ENCODE results near the gene CHURC1.

DNA sequence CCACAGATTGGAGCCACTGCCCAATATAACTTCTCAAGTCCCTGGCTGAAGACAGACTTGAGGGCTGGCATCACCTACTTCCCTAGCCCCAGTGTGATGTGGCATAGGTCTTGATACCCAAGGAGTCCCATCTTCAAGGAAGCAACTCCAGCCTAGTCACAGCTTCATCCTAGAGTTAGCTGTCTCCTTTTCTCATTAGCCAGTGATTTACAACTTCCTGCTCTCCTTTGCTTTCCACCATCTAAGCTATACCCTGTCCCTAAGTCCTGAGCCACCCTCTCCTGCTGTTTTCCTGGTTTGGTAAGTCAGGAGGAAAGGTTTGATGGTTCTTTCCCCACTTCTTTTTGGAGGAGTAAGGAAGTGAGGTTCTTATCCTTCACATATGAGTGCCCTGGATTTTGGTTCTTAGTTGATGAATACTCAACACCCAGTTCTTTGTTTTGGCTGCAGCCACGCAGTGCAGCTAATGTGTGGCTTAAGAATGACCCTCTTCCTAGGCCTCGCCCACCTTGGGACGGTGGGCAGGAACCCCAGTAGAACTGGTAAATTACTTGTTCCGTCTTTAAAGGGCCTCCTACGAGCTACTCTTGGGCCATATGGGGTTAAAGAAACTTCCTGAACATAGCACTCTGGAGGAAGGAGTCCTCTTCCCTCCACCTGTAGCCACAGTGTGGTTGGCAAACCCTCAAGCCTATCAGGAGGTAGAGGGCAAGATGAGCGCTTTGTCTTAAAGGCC, 32.2 kb downstream of the CHURC1 start:
- TF ChIP-seq, protein P1, sequence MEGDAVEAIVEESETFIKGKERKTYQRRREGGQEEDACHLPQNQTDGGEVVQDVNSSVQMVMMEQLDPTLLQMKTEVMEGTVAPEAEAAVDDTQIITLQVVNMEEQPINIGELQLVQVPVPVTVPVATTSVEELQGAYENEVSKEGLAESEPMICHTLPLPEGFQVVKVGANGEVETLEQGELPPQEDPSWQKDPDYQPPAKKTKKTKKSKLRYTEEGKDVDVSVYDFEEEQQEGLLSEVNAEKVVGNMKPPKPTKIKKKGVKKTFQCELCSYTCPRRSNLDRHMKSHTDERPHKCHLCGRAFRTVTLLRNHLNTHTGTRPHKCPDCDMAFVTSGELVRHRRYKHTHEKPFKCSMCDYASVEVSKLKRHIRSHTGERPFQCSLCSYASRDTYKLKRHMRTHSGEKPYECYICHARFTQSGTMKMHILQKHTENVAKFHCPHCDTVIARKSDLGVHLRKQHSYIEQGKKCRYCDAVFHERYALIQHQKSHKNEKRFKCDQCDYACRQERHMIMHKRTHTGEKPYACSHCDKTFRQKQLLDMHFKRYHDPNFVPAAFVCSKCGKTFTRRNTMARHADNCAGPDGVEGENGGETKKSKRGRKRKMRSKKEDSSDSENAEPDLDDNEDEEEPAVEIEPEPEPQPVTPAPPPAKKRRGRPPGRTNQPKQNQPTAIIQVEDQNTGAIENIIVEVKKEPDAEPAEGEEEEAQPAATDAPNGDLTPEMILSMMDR (conservative IDR thresholded peaks at IDR 0.05; ENCODE audit: low read depth in 2 of 2) = no peak
- TF ChIP-seq POLR2AphosphoS5 (IDR thresholded peaks at IDR 0.05; ENCODE audit: low read depth) (no peak), EZH2phosphoT487 (IDR thresholded peaks at IDR 0.05; ENCODE audit: unreplicated experiment) (no peak), ZNF331 (CRISPR knock-in tag; IDR thresholded peaks at IDR 0.05; ENCODE audit: low read depth) (no peak)
- TF ChIP-seq, protein P2, sequence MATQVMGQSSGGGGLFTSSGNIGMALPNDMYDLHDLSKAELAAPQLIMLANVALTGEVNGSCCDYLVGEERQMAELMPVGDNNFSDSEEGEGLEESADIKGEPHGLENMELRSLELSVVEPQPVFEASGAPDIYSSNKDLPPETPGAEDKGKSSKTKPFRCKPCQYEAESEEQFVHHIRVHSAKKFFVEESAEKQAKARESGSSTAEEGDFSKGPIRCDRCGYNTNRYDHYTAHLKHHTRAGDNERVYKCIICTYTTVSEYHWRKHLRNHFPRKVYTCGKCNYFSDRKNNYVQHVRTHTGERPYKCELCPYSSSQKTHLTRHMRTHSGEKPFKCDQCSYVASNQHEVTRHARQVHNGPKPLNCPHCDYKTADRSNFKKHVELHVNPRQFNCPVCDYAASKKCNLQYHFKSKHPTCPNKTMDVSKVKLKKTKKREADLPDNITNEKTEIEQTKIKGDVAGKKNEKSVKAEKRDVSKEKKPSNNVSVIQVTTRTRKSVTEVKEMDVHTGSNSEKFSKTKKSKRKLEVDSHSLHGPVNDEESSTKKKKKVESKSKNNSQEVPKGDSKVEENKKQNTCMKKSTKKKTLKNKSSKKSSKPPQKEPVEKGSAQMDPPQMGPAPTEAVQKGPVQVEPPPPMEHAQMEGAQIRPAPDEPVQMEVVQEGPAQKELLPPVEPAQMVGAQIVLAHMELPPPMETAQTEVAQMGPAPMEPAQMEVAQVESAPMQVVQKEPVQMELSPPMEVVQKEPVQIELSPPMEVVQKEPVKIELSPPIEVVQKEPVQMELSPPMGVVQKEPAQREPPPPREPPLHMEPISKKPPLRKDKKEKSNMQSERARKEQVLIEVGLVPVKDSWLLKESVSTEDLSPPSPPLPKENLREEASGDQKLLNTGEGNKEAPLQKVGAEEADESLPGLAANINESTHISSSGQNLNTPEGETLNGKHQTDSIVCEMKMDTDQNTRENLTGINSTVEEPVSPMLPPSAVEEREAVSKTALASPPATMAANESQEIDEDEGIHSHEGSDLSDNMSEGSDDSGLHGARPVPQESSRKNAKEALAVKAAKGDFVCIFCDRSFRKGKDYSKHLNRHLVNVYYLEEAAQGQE (IDR thresholded peaks at IDR 0.05; ENCODE audit: unreplicated experiment) = no peak
- TF ChIP-seq, protein P3, sequence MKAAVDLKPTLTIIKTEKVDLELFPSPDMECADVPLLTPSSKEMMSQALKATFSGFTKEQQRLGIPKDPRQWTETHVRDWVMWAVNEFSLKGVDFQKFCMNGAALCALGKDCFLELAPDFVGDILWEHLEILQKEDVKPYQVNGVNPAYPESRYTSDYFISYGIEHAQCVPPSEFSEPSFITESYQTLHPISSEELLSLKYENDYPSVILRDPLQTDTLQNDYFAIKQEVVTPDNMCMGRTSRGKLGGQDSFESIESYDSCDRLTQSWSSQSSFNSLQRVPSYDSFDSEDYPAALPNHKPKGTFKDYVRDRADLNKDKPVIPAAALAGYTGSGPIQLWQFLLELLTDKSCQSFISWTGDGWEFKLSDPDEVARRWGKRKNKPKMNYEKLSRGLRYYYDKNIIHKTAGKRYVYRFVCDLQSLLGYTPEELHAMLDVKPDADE (IDR thresholded peaks at IDR 0.05) = no peak
